Measurements from ENCODE around the gene CAPSL. TPM values are rescaled to one million over a fixed set of nuclear protein-coding genes. Genes with fewer than 3 reads are reported as not detected.

Gene CAPSL
- total RNA-seq, 4 donors from 2014 or later: not detected

- peaks cover 0 to 60% (median 0%) of the 10 kb centered on the region in 4 donors for H3K27me3 ChIP-seq
- H3K27ac ChIP-seq: no peak overlapping the region
- TF ChIP-seq POLR2A (IDR thresholded peaks at IDR 0.05) (no peak), CTCF (IDR thresholded peaks at IDR 0.05) (no peak)
- H3K4me1 ChIP-seq: peaks cover 0 to 13% (median 0%) of the 10 kb centered on the region in 3 donors
- H3K9me3 ChIP-seq: no peaks in the 10 kb centered on the region
- 44% methylated on average over 9 to 10 of the region's 10 CpGs for WGBS, 2 donors
- H3K4me3 ChIP-seq: no peak overlapping the region
- no peaks in the 10 kb centered on the region for H3K36me3 ChIP-seq
- intact Hi-C loops (cut with DNase I): loop anchor here (10.0 kb wide), 2 partner anchors 270 to 310 kb away; partner anchors contain the start of gene SPEF2
- DNase-seq: no peak
Observed at GRCh38 chr5:35924122-35924949, 14.1 kb downstream of the CAPSL start.

GRCh38 chr5:35922468-35922867, 16.0 kb downstream of the CAPSL start:
- H3K9me3 ChIP-seq: no peaks in the 10 kb centered on the region
- no peaks in the 10 kb centered on the region for H3K36me3 ChIP-seq
- no peak overlapping the region for H3K4me3 ChIP-seq
- peaks cover 0 to 57% (median 0%) of the 10 kb centered on the region in 4 donors for H3K27me3 ChIP-seq
- H3K27ac ChIP-seq: no peak overlapping the region
- 64 to 74% methylated on average over 7 of the region's 7 CpGs for WGBS, 2 donors
- peaks cover 0 to 13% (median 0%) of the 10 kb centered on the region in 3 donors for H3K4me1 ChIP-seq
- intact Hi-C loops (cut with DNase I): loop anchor here (10.0 kb wide), 2 partner anchors 268 to 308 kb away; partner anchors contain the start of gene SPEF2
- DNase-seq: no peak
- TF ChIP-seq CTCF (IDR thresholded peaks at IDR 0.05): no peak
- TF ChIP-seq POLR2A (IDR thresholded peaks at IDR 0.05): no peak

GRCh38 chr5:35921930-35922329, 16.5 kb downstream of the CAPSL start:
- H3K27ac ChIP-seq: no peak overlapping the region
- H3K36me3 ChIP-seq: no peaks in the 10 kb centered on the region
- H3K27me3 ChIP-seq: peaks cover 0 to 52% (median 0%) of the 10 kb centered on the region in 4 donors
- WGBS, 2 donors: 37 to 56% methylated on average over 5 of the region's 5 CpGs
- H3K4me1 ChIP-seq: peaks cover 0 to 13% (median 0%) of the 10 kb centered on the region in 3 donors
- DNase-seq: no peak
- no peak overlapping the region for H3K4me3 ChIP-seq
- intact Hi-C loops (cut with DNase I): loop anchor here (10.0 kb wide), 2 partner anchors 267 to 307 kb away; partner anchors contain the start of gene SPEF2
- H3K9me3 ChIP-seq: no peaks in the 10 kb centered on the region
- no peak for TF ChIP-seq CTCF (IDR thresholded peaks at IDR 0.05)
- no peak for TF ChIP-seq POLR2A (IDR thresholded peaks at IDR 0.05)

- H3K4me3 ChIP-seq: no peak overlapping the region
- H3K27ac ChIP-seq: no peak overlapping the region
- peaks cover 0 to 10% (median 0%) of the 10 kb centered on the region in 3 donors for H3K4me1 ChIP-seq
- intact Hi-C loops (cut with DNase I): loop anchor here (10.0 kb wide), 2 partner anchors 266 to 306 kb away; partner anchors contain the start of gene SPEF2
- H3K27me3 ChIP-seq: peaks cover 0 to 42% (median 0%) of the 10 kb centered on the region in 4 donors
- TF ChIP-seq POLR2A (IDR thresholded peaks at IDR 0.05): no peak
- TF ChIP-seq CTCF (IDR thresholded peaks at IDR 0.05): no peak
- no peaks in the 10 kb centered on the region for H3K36me3 ChIP-seq
- H3K9me3 ChIP-seq: no peaks in the 10 kb centered on the region
- DNase-seq: no peak
- WGBS, 2 donors: 61 to 62% methylated on average over 10 to 11 of the region's 11 CpGs
Observed at GRCh38 chr5:35920890-35921289, 17.5 kb downstream of the CAPSL start.

- Histone ChIP-seq H3K27ac (no peak overlapping the region), H3K36me3 (no peaks in the 10 kb centered on the region), H3K4me3 (no peak overlapping the region), H3K9me3 (no peaks in the 10 kb centered on the region), H3K4me1 (no peaks in the 10 kb centered on the region), H3K27me3 (peaks cover 0 to 26% (median 0%) of the 10 kb centered on the region in 4 donors)
- DNase-seq: no peak
- 47 to 55% methylated on average over 4 of the region's 4 CpGs for WGBS, 2 donors
- TF ChIP-seq POLR2A (IDR thresholded peaks at IDR 0.05): no peak
- TF ChIP-seq CTCF (IDR thresholded peaks at IDR 0.05): no peak
- intact Hi-C loops (cut with DNase I): no loop called here
Observed at GRCh38 chr5:35919191-35919590, 19.2 kb downstream of the CAPSL start.

Data from esophagus squamous epithelium (tissue), 5 donors.